Skin epidermis (tissue), 12 donors: ENCODE data around the gene HIPK1.

Experiments used
- H3K27ac ChIP-seq, 21 experiments: fragments of 200-600 bp; sonication (generic) in 11 of 21; one replicate each; pipeline ENCODE4 v1.5.0; 2020; ENCODE audit warnings: mild to moderate bottlenecking in 3 of 21, inconsistent platforms in 2 of 21, moderate library complexity in 2 of 21
- H3K4me3 ChIP-seq, 7 experiments: fragments of 200-600 bp; sonication (generic) in 2 of 7; one replicate each; pipeline ENCODE4 v1.5.0; 2020; ENCODE audit warnings: inconsistent platforms in 2 of 7, mild to moderate bottlenecking in 2 of 7, moderate library complexity in 1 of 7

Gene HIPK1

DNA sequence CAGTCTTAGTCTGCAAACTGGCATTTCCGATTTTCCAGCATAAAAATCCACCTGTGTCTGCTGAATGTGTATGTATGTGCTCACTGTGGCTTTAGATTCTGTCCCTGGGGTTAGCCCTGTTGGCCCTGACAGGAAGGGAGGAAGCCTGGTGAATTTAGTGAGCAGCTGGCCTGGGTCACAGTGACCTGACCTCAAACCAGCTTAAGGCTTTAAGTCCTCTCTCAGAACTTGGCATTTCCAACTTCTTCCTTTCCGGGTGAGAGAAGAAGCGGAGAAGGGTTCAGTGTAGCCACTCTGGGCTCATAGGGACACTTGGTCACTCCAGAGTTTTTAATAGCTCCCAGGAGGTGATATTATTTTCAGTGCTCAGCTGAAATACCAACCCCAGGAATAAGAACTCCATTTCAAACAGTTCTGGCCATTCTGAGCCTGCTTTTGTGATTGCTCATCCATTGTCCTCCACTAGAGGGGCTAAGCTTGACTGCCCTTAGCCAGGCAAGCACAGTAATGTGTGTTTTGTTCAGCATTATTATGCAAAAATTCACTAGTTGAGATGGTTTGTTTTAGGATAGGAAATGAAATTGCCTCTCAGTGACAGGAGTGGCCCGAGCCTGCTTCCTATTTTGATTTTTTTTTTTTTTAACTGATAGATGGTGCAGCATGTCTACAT is 47.6 kb downstream of the HIPK1 start:
- peak overlapping the region in 6 of 21 experiments; percentile 3 to 40 (median 22) for H3K27ac ChIP-seq
- H3K4me3 ChIP-seq = no peak overlapping the region

GRCh38 chr1:113977906-113978305 is 48.8 kb downstream of the HIPK1 start:
- Histone ChIP-seq H3K4me3 (no peak overlapping the region), H3K27ac (peak overlapping the region in 2 of 21 experiments; percentile 29 to 63)

DNA sequence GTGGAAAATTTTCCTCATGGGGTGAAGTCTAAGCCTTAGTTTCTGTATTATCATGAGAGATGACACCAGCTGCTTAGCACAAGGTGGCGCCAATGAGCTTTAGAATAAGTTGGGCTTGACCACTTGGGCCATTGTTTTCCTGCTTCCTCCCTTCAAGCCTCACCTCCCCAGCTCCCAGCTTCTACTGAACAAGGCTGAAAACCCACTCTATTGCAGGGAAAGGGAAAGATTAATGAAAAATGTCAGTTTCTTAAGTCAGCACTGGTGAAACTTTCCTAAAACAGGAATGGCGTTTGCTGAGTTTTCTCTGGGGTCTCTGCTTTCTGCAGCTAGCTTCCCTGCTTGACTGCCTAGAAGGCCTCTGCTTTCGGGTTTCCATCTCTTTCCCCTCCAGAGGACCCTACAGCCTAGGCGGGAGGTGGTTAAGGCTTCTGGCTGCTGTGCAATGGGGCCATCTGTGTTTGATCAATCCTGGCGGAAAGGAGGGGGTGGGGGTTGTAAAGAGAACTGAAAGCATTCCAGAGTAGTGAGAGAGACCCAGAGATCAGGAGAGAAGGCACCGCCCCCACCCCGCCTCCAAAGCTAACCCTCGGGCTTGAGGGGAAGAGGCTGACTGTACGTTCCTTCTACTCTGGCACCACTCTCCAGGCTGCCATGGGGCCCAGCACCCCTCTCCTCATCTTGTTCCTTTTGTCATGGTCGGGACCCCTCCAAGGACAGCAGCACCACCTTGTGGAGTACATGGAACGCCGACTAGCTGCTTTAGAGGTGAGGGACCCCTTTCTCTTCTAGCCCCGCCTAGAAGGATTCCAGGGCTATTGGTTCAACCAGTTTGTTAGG is 50.0 kb downstream of the HIPK1 start, which contains the start of gene OLFML3:
OLFML3 (plus strand) TSS at position 612 of the 840 bp plus-strand sequence; CDS start at position 655, 43 bp downstream.
- peak within 1 kb of the TSS in 6 of 7 experiments; percentile 3 to 28 (median 16) for H3K4me3 ChIP-seq
- peak within 1 kb of the TSS in 19 of 21 experiments; percentile 16 to 80 (median 61) for H3K27ac ChIP-seq

- peak overlapping the region in 6 of 7 experiments; percentile 3 to 28 (median 16) for H3K4me3 ChIP-seq
- peak overlapping the region in 14 of 21 experiments; percentile 16 to 80 (median 61) for H3K27ac ChIP-seq
These were observed 51.0 kb downstream of the HIPK1 start for GRCh38 chr1:113980110-113980509.

- Histone ChIP-seq H3K4me3 (peak overlapping the region in 1 of 7 experiments; percentile 25), H3K27ac (peak overlapping the region in 14 of 21 experiments; percentile 12 to 80 (median 54))
These were observed 53.1 kb downstream of the HIPK1 start for GRCh38 chr1:113981962-113982931.

DNA sequence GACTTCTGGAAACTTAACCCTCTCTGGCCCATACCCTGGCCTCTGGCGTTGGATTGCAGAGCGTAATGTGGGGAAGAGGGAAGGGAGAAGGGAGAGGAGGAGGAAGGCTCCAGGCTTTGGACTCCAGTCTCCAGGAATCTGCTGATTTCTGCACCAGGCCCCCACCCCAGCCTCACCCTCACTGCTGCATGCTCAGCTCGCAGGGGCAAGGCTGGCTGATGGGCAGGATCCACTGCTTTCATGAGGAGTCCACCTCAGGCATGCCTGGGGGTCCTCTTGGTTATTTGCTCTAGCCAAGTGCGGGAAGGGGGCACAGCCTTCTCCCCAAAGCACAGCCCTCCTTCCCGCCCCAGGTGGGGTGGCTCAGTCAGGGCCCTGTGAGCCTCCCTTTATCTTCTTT is 53.8 kb downstream of the HIPK1 start:
- Histone ChIP-seq H3K27ac (peak overlapping the region in 18 of 21 experiments; percentile 6 to 80 (median 50)), H3K4me3 (peak overlapping the region in 1 of 7 experiments; percentile 25)

- no peak overlapping the region for H3K4me3 ChIP-seq
These were observed 54.3 kb downstream of the HIPK1 start for GRCh38 chr1:113983391-113983790.

DNA sequence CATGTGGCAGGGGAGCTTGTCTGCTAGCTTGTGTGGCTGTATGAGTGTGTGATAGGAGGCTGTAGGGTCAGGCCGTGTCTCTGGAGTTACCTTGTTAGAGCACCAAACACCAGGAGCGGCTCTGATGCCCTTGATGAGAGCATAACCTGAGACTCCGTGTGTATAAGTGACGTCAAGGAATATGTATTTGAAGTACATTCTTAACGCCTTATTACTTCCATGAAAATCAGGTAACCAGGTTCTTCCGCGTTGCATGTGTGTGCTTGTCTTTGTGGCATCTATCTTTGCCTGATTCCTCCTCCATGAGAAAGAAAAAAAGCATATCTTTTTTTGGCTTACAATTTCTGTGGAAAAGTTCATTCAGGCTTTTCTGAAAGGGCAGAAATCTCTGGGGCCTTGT is 54.7 kb downstream of the HIPK1 start:
- Histone ChIP-seq H3K27ac (peak overlapping the region in 9 of 21 experiments; percentile 6 to 76 (median 60)), H3K4me3 (no peak overlapping the region)

More at GRCh38 chr1:113983391-113983790, 54.3 kb downstream of the HIPK1 start:
- H3K27ac ChIP-seq = peak overlapping the region in 17 of 21 experiments; percentile 6 to 80 (median 44)

DNA sequence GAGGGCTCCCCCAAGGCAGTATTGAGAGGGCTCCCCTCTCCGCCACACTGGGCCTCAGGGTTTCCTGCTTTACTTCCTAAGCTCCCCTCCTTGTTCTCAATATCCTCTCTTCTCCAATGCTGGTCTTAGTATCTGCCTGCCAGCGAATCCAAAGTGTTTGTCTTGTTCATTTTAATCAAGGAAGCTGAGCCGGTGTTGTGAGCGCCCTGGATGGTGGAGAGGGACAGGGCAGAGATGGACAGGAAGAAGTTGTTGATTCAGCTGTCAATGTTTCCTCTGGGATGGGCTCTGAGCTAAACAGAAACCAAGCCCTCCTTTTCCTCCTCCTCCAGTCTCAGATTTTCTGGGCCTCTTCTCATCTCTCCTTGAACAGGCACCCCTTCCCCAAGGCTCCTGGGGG is 55.6 kb downstream of the HIPK1 start:
- no peak overlapping the region for H3K4me3 ChIP-seq
- H3K27ac ChIP-seq = peak overlapping the region in 1 of 21 experiments; percentile 19

GRCh38 chr1:113986802-113987201 is 57.7 kb downstream of the HIPK1 start:
- Histone ChIP-seq H3K27ac (no peak overlapping the region), H3K4me3 (no peak overlapping the region)

- no peak overlapping the region for H3K27ac ChIP-seq
- H3K4me3 ChIP-seq = no peak overlapping the region
These were observed 58.1 kb downstream of the HIPK1 start for GRCh38 chr1:113987259-113987658.

GRCh38 chr1:113990530-113990929 is 61.4 kb downstream of the HIPK1 start:
- H3K27ac ChIP-seq = no peak overlapping the region
- H3K4me3 ChIP-seq = no peak overlapping the region

GRCh38 chr1:113990961-113991360 is 61.8 kb downstream of the HIPK1 start:
- H3K4me3 ChIP-seq = no peak overlapping the region
- H3K27ac ChIP-seq = no peak overlapping the region

- Histone ChIP-seq H3K4me3 (no peak overlapping the region), H3K27ac (no peak overlapping the region)
These were observed 62.4 kb downstream of the HIPK1 start for GRCh38 chr1:113991467-113991997.

- H3K4me3 ChIP-seq = no peak overlapping the region
These were observed 63.9 kb downstream of the HIPK1 start for GRCh38 chr1:113993072-113993471.

GRCh38 chr1:113993766-113994165 is 64.6 kb downstream of the HIPK1 start:
- H3K4me3 ChIP-seq = no peak overlapping the region
- H3K27ac ChIP-seq = no peak overlapping the region

More at GRCh38 chr1:113993072-113993471, 63.9 kb downstream of the HIPK1 start:
- H3K27ac ChIP-seq = no peak overlapping the region

- no peak overlapping the region for H3K4me3 ChIP-seq
- no peak overlapping the region for H3K27ac ChIP-seq
These were observed 66.3 kb downstream of the HIPK1 start for GRCh38 chr1:113995382-113995781.

GRCh38 chr1:113998361-113998760 is 69.2 kb downstream of the HIPK1 start:
- no peak overlapping the region for H3K4me3 ChIP-seq
- no peak overlapping the region for H3K27ac ChIP-seq

DNA sequence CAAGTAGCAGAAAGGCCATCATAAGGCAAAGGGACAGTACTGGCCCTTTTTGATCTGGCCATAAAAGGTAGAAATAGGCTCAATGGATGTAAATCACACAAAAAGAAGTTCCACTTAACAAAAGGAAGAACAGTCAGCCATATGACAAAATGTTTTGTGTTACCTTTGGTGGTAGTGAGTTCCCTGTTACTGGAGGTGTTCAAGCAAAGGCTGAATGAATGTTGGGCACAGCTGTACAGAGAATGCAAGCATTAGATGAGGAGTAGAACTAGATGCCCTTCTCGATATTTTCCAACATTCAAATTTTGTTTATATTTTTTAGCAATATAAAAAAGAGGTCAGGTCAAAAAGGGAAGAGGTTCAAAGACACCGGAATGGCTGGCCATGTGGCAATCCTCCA is 70.1 kb downstream of the HIPK1 start:
- no peak overlapping the region for H3K27ac ChIP-seq
- H3K4me3 ChIP-seq = no peak overlapping the region
